ENCODE results near the gene FAM228B.
A peak's percentile ranks its signal among the peaks of the same experiment; 100 is the strongest.

Gene FAM228B

DNA sequence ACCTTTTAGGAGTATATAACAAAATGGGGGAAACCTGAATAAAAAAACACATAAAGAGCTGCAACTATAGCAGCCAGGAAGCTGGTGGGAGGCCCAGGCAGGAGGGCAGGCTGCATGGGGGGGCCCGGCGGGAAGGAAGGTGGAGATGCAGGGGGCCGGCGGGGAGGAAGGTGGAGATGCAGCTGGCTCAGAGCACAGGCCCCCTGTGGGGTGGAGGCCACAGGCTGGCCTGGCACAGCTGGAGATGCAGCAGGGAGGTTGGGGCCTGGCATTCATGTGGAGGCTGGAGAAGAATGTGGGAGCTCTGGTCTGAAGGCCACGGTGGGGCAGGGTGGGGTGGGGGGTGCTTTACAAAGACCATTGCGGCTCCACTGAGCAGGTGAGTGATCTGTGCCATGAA, 83.0 kb downstream of the FAM228B start:
- FAIRE-seq (no peak), DNase-seq (ENCODE audit: insufficient read length, low spot score) (no peak)
- TF ChIP-seq PAX5 (IDR thresholded peaks at IDR 0.05; ENCODE audit: insufficient read depth, low read length, severe bottlenecking): no peak

- no peak for TF ChIP-seq TAF1 (IDR thresholded peaks at IDR 0.05; ENCODE audit: low read depth, low read length)
- no peak for TF ChIP-seq POU2F2 (IDR thresholded peaks at IDR 0.05; ENCODE audit: low read depth, low read length)
- no peak for TF ChIP-seq SPI1 (IDR thresholded peaks at IDR 0.05; ENCODE audit: low read depth, low read length)
- TF ChIP-seq POLR2A (IDR thresholded peaks at IDR 0.05; ENCODE audit: low read depth, low read length): no peak
- TF ChIP-seq PAX5 (IDR thresholded peaks at IDR 0.05; ENCODE audit: insufficient read depth, low read length, severe bottlenecking): no peak
- TF ChIP-seq POLR2AphosphoS5 (IDR thresholded peaks at IDR 0.05; ENCODE audit: low read depth, low read length): no peak
- DNase-seq (ENCODE audit: insufficient read length, low spot score): no peak
- no peak for FAIRE-seq
These were observed 83.4 kb downstream of the FAM228B start for GRCh38 chr2:24206714-24207113.

- no peak for DNase-seq (ENCODE audit: insufficient read length, low spot score)
- TF ChIP-seq SPI1 (IDR thresholded peaks at IDR 0.05; ENCODE audit: low read depth, low read length): no peak
- TF ChIP-seq PAX5 (IDR thresholded peaks at IDR 0.05; ENCODE audit: insufficient read depth, low read length, severe bottlenecking): no peak
- TF ChIP-seq TAF1 (IDR thresholded peaks at IDR 0.05; ENCODE audit: low read depth, low read length): no peak
- TF ChIP-seq POLR2A (IDR thresholded peaks at IDR 0.05; ENCODE audit: low read depth, low read length): no peak
- TF ChIP-seq POLR2AphosphoS5 (IDR thresholded peaks at IDR 0.05; ENCODE audit: low read depth, low read length): no peak
- TF ChIP-seq POU2F2 (IDR thresholded peaks at IDR 0.05; ENCODE audit: low read depth, low read length): no peak
- no peak for FAIRE-seq
These were observed 84.1 kb downstream of the FAM228B start for GRCh38 chr2:24207359-24207758.

DNA sequence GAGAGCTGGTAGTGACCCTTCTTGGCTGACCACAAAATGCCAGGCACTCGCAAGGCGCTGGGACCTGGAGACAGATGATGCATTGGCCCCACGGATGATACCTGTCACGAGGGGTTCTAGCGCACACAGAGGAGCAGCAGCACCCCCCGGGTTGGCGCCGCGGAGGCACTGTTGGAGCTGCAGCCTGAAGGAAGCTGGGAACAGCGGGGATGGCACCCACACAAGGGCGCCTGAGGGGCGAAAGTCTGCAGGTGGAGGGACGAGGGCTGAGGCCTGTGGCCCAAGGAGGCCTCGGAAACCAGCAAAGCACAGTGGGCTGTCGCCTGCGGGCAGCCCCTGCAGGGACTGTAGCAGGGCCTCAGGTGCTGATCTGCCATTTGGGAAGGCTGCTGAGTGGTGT, 85.2 kb downstream of the FAM228B start:
- TF ChIP-seq POU2F2 (IDR thresholded peaks at IDR 0.05; ENCODE audit: low read depth, low read length) (no peak), TAF1 (IDR thresholded peaks at IDR 0.05; ENCODE audit: low read depth, low read length) (no peak), POLR2A (IDR thresholded peaks at IDR 0.05; ENCODE audit: low read depth, low read length) (no peak), PAX5 (IDR thresholded peaks at IDR 0.05; ENCODE audit: insufficient read depth, low read length, severe bottlenecking) (no peak), SPI1 (IDR thresholded peaks at IDR 0.05; ENCODE audit: low read depth, low read length) (no peak), POLR2AphosphoS5 (IDR thresholded peaks at IDR 0.05; ENCODE audit: low read depth, low read length) (no peak)
- DNase-seq (ENCODE audit: insufficient read length, low spot score) (no peak), FAIRE-seq (no peak)

- FAIRE-seq (no peak), DNase-seq (ENCODE audit: insufficient read length, low spot score) (no peak)
- TF ChIP-seq POLR2A (IDR thresholded peaks at IDR 0.05; ENCODE audit: low read depth, low read length): no peak
- no peak for TF ChIP-seq POLR2AphosphoS5 (IDR thresholded peaks at IDR 0.05; ENCODE audit: low read depth, low read length)
- no peak for TF ChIP-seq SPI1 (IDR thresholded peaks at IDR 0.05; ENCODE audit: low read depth, low read length)
- TF ChIP-seq POU2F2 (IDR thresholded peaks at IDR 0.05; ENCODE audit: low read depth, low read length): no peak
- no peak for TF ChIP-seq PAX5 (IDR thresholded peaks at IDR 0.05; ENCODE audit: insufficient read depth, low read length, severe bottlenecking)
- TF ChIP-seq TAF1 (IDR thresholded peaks at IDR 0.05; ENCODE audit: low read depth, low read length): no peak
These were observed 86.3 kb downstream of the FAM228B start for GRCh38 chr2:24209389-24210105.

GRCh38 chr2:24210106-24210455, 86.8 kb downstream of the FAM228B start:
- TF ChIP-seq PAX5 (IDR thresholded peaks at IDR 0.05; ENCODE audit: insufficient read depth, low read length, severe bottlenecking) (no peak), SPI1 (IDR thresholded peaks at IDR 0.05; ENCODE audit: low read depth, low read length) (no peak), POU2F2 (IDR thresholded peaks at IDR 0.05; ENCODE audit: low read depth, low read length) (no peak), POLR2AphosphoS5 (IDR thresholded peaks at IDR 0.05; ENCODE audit: low read depth, low read length) (no peak), POLR2A (IDR thresholded peaks at IDR 0.05; ENCODE audit: low read depth, low read length) (no peak), TAF1 (IDR thresholded peaks at IDR 0.05; ENCODE audit: low read depth, low read length) (no peak)
- DNase-seq (ENCODE audit: insufficient read length, low spot score) (no peak), FAIRE-seq (no peak)

- no peak for FAIRE-seq
- DNase-seq (ENCODE audit: insufficient read length, low spot score): no peak
- TF ChIP-seq PAX5 (IDR thresholded peaks at IDR 0.05; ENCODE audit: insufficient read depth, low read length, severe bottlenecking) (no peak), POLR2A (IDR thresholded peaks at IDR 0.05; ENCODE audit: low read depth, low read length) (no peak), POLR2AphosphoS5 (IDR thresholded peaks at IDR 0.05; ENCODE audit: low read depth, low read length) (no peak), SPI1 (IDR thresholded peaks at IDR 0.05; ENCODE audit: low read depth, low read length) (no peak), POU2F2 (IDR thresholded peaks at IDR 0.05; ENCODE audit: low read depth, low read length) (no peak)
These were observed 87.5 kb downstream of the FAM228B start for GRCh38 chr2:24210723-24211122.

DNA sequence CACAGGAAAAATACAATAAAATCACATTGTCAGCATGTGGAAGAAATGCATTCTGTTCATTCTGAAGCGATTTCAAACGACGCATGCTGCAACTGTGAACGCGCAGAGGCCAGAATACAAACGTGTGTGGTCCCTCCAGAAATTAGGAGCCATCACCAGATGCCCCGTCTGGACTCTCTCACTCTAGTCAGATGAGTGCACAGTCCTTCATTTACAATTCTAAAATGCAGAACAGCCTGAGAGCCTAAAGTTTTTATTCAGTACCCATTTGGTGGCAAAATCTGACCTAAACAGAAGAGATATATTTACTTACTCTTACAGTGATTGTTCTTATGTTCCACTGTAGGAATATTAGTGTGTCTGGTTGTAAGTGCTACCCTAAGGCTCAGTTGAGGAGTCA, 88.1 kb downstream of the FAM228B start:
- no peak for TF ChIP-seq PAX5 (IDR thresholded peaks at IDR 0.05; ENCODE audit: insufficient read depth, low read length, severe bottlenecking)
- TF ChIP-seq POLR2A (IDR thresholded peaks at IDR 0.05; ENCODE audit: low read depth, low read length): no peak
- no peak for TF ChIP-seq POLR2AphosphoS5 (IDR thresholded peaks at IDR 0.05; ENCODE audit: low read depth, low read length)
- no peak for TF ChIP-seq TAF1 (IDR thresholded peaks at IDR 0.05; ENCODE audit: low read depth, low read length)
- TF ChIP-seq POU2F2 (IDR thresholded peaks at IDR 0.05; ENCODE audit: low read depth, low read length): no peak
- no peak for TF ChIP-seq SPI1 (IDR thresholded peaks at IDR 0.05; ENCODE audit: low read depth, low read length)
- DNase-seq (ENCODE audit: insufficient read length, low spot score) (no peak), FAIRE-seq (no peak)

- FAIRE-seq: peak; percentile 79
- DNase-seq (ENCODE audit: insufficient read length, low spot score): peak; percentile 52
- no peak for TF ChIP-seq POU2F2 (IDR thresholded peaks at IDR 0.05; ENCODE audit: low read depth, low read length)
- peak; percentile 45; the same call in 1 of the 2 replicates for TF ChIP-seq SPI1 (IDR thresholded peaks at IDR 0.05; ENCODE audit: low read depth, low read length)
- no peak for TF ChIP-seq PAX5 (IDR thresholded peaks at IDR 0.05; ENCODE audit: insufficient read depth, low read length, severe bottlenecking)
- no peak for TF ChIP-seq POLR2A (IDR thresholded peaks at IDR 0.05; ENCODE audit: low read depth, low read length)
- no peak for TF ChIP-seq TAF1 (IDR thresholded peaks at IDR 0.05; ENCODE audit: low read depth, low read length)
These were observed 91.6 kb downstream of the FAM228B start for GRCh38 chr2:24214880-24215279.

Measured in GM12891 (cell line).